Trophoblast cell (in vitro differentiated cells and primary cell): ENCODE data around the gene GJC3.

Source experiments
- DNase-seq, 2 donors: peaks; one replicate each; pipeline ENCODE4 v3.0.0-alpha.2; 2016
- H2AFZ ChIP-seq: 2 replicates; pipeline ENCODE4 v1.6.1; 2013; ENCODE audit warnings: low read length, moderate library complexity, mild to moderate bottlenecking; ENCODE audit not compliant: insufficient read depth, poor library complexity
- H2AK5ac ChIP-seq: 2 replicates; pipeline ENCODE4 v1.6.1; 2013; ENCODE audit warnings: mild to moderate bottlenecking, low read length
- H2BK120ac ChIP-seq: 2 replicates; pipeline ENCODE4 v1.6.1; 2013; ENCODE audit warnings: low read length, mild to moderate bottlenecking, moderate library complexity; ENCODE audit not compliant: insufficient read depth, poor library complexity
- H2BK12ac ChIP-seq: 2 replicates; pipeline ENCODE4 v1.6.1; 2013; ENCODE audit warnings: mild to moderate bottlenecking, low read length, moderate library complexity
- H2BK5ac ChIP-seq: 2 replicates; pipeline ENCODE4 v1.6.1; 2013; ENCODE audit warnings: low read length, low read depth, moderate library complexity, mild to moderate bottlenecking; ENCODE audit not compliant: poor library complexity
- H3K14ac ChIP-seq: 2 replicates; pipeline ENCODE4 v1.6.1; 2013; ENCODE audit warnings: mild to moderate bottlenecking, low read length
- H3K18ac ChIP-seq: 2 replicates; pipeline ENCODE4 v1.6.1; 2013; ENCODE audit warnings: mild to moderate bottlenecking, low read length
- H3K23ac ChIP-seq: 2 replicates; pipeline ENCODE4 v1.6.1; 2013; ENCODE audit warnings: low read length
- H3K27ac ChIP-seq: 2 replicates; pipeline ENCODE4 v1.5.1; 2013; ENCODE audit warnings: low read depth, mild to moderate bottlenecking, inconsistent platforms, low read length, moderate library complexity
- H3K27me3 ChIP-seq: 2 replicates; pipeline ENCODE4 v1.6.1; 2013; ENCODE audit warnings: inconsistent platforms, mild to moderate bottlenecking, low read length, moderate library complexity; ENCODE audit not compliant: insufficient read depth
- H3K36me3 ChIP-seq, 2 experiments: 1 replicate in 1 of 2; 2 replicates in 1 of 2; pipeline ENCODE4 v1.6.1; 2013; ENCODE audit warnings: low read length in 2 of 2, mild to moderate bottlenecking in 2 of 2, moderate library complexity in 1 of 2; ENCODE audit not compliant: insufficient read depth in 2 of 2, control insufficient read depth in 1 of 2
- H3K4ac ChIP-seq: 2 replicates; pipeline ENCODE4 v1.6.1; 2013; ENCODE audit warnings: low read depth, mild to moderate bottlenecking, low read length, moderate library complexity
- H3K4me1 ChIP-seq, 2 experiments: 1 replicate in 1 of 2; 2 replicates in 1 of 2; pipeline ENCODE4 v1.6.1; 2013; ENCODE audit warnings: low read length in 2 of 2, mild to moderate bottlenecking in 2 of 2, moderate library complexity in 1 of 2; ENCODE audit not compliant: insufficient read depth in 2 of 2, control insufficient read depth in 1 of 2
- H3K4me2 ChIP-seq: 2 replicates; pipeline ENCODE4 v1.6.1; 2013; ENCODE audit warnings: inconsistent platforms, mild to moderate bottlenecking, low read length, moderate library complexity
- H3K4me3 ChIP-seq: 2 replicates; pipeline ENCODE4 v1.5.1; 2013; ENCODE audit warnings: mild to moderate bottlenecking, low read depth, low read length, inconsistent platforms
- H3K79me1 ChIP-seq: one replicate; pipeline ENCODE4 v1.6.1; 2013; ENCODE audit warnings: low read length
- H3K79me2 ChIP-seq: 2 replicates; pipeline ENCODE4 v1.6.1; 2013; ENCODE audit warnings: low read length, mild to moderate bottlenecking; ENCODE audit not compliant: control insufficient read depth, insufficient read depth, poor library complexity
- H3K9ac ChIP-seq: 2 replicates; pipeline ENCODE4 v1.6.1; 2013; ENCODE audit warnings: mild to moderate bottlenecking, low read length
- H3K9me3 ChIP-seq: 2 replicates; pipeline ENCODE4 v1.6.1; 2013; ENCODE audit warnings: low read depth, mild to moderate bottlenecking, control low read depth, inconsistent platforms, low read length; ENCODE audit not compliant: insufficient read depth
- H4K12ac ChIP-seq: 2 replicates; pipeline ENCODE4 v1.6.1; 2013; ENCODE audit warnings: low read depth, mild to moderate bottlenecking, low read length, moderate library complexity
- H4K8ac ChIP-seq: 2 replicates; pipeline ENCODE4 v1.6.1; 2013; ENCODE audit warnings: low read depth, mild to moderate bottlenecking, low read length, moderate library complexity
- H4K91ac ChIP-seq: one replicate; pipeline ENCODE4 v1.6.1; 2013; ENCODE audit warnings: low read depth, mild to moderate bottlenecking, low read length, moderate library complexity
- WGBS: extraction: QIAGEN DNeasy Blood & Tissue Kit; methylation state at CpG from one replicate; pipeline ENCODE4 v1.1.7; 2013; ENCODE audit warnings: missing lambda C conversion rate; ENCODE audit not compliant: insufficient read length, insufficient coverage; ENCODE audit errors: extremely low coverage; 5-methylcytosine and 5-hydroxymethylcytosine counted together

GJC3 gene

GRCh38 chr7:99898023-99898357 lies 31.4 kb downstream of the GJC3 start:
- H2BK120ac ChIP-seq: no peak overlapping the region
- WGBS: no CpG with 5 or more reads among the region's 2 CpGs

GRCh38 chr7:99897322-99898022 lies 31.9 kb downstream of the GJC3 start:
- Histone ChIP-seq H3K18ac (no peak overlapping the region), H3K4me1 (peaks cover 15 to 17% of the 10 kb centered on the region in 2 experiments), H4K8ac (no peak overlapping the region), H2BK12ac (no peak overlapping the region), H3K14ac (no peak overlapping the region), H3K79me2 (no peaks in the 10 kb centered on the region), H2BK5ac (no peak overlapping the region), H3K27me3 (no peaks in the 10 kb centered on the region), H4K12ac (no peak overlapping the region), H3K79me1 (peaks cover 2% of the 10 kb centered on the region), H3K4me3 (no peak overlapping the region), H3K23ac (no peak overlapping the region), H2BK120ac (no peak overlapping the region), H2AFZ (no peak overlapping the region), H3K4me2 (no peak overlapping the region), H3K9ac (no peak overlapping the region), H4K91ac (no peak overlapping the region), H3K27ac (no peak overlapping the region), H2AK5ac (no peak overlapping the region), H3K4ac (no peak overlapping the region), H3K36me3 (no peaks in the 10 kb centered on the region), H3K9me3 (no peaks in the 10 kb centered on the region)
- DNase-seq: no peak
- WGBS: no CpG with 5 or more reads among the region's 6 CpGs

More at GRCh38 chr7:99898023-99898357, 31.4 kb downstream of the GJC3 start:
- peaks cover 14 to 17% of the 10 kb centered on the region in 2 experiments for H3K4me1 ChIP-seq
- no peak overlapping the region for H3K23ac ChIP-seq
- H4K8ac ChIP-seq: no peak overlapping the region
- H3K14ac ChIP-seq: no peak overlapping the region
- no peak for DNase-seq
- H3K36me3 ChIP-seq: no peaks in the 10 kb centered on the region
- no peak overlapping the region for H3K4me3 ChIP-seq
- H4K12ac ChIP-seq: no peak overlapping the region
- H3K27me3 ChIP-seq: no peaks in the 10 kb centered on the region
- no peak overlapping the region for H3K18ac ChIP-seq
- H3K4me2 ChIP-seq: no peak overlapping the region
- H3K9ac ChIP-seq: no peak overlapping the region
- H2AFZ ChIP-seq: no peak overlapping the region
- no peak overlapping the region for H3K27ac ChIP-seq
- no peaks in the 10 kb centered on the region for H3K79me2 ChIP-seq
- H3K4ac ChIP-seq: no peak overlapping the region
- H2BK12ac ChIP-seq: no peak overlapping the region
- no peak overlapping the region for H4K91ac ChIP-seq
- H3K79me1 ChIP-seq: peaks cover 2% of the 10 kb centered on the region
- H2AK5ac ChIP-seq: no peak overlapping the region
- H2BK5ac ChIP-seq: no peak overlapping the region
- H3K9me3 ChIP-seq: no peaks in the 10 kb centered on the region

- H3K4me3 ChIP-seq: no peak overlapping the region
- H3K27ac ChIP-seq: no peak overlapping the region
- H3K23ac ChIP-seq: no peak overlapping the region
- H2BK5ac ChIP-seq: no peak overlapping the region
- no peak overlapping the region for H2BK12ac ChIP-seq
- H4K8ac ChIP-seq: no peak overlapping the region
- no peak overlapping the region for H2AK5ac ChIP-seq
- no peaks in the 10 kb centered on the region for H3K27me3 ChIP-seq
- H3K4me2 ChIP-seq: no peak overlapping the region
- H4K12ac ChIP-seq: no peak overlapping the region
- no peak overlapping the region for H3K18ac ChIP-seq
- H3K79me2 ChIP-seq: no peaks in the 10 kb centered on the region
- H3K4me1 ChIP-seq: peaks cover 11 to 12% of the 10 kb centered on the region in 2 experiments
- DNase-seq: no peak
- H2BK120ac ChIP-seq: no peak overlapping the region
- H3K79me1 ChIP-seq: no peaks in the 10 kb centered on the region
- no peak overlapping the region for H3K4ac ChIP-seq
- H3K14ac ChIP-seq: no peak overlapping the region
- H3K9ac ChIP-seq: no peak overlapping the region
- H4K91ac ChIP-seq: no peak overlapping the region
- no peak overlapping the region for H2AFZ ChIP-seq
- H3K36me3 ChIP-seq: no peaks in the 10 kb centered on the region
- H3K9me3 ChIP-seq: peaks cover 2% of the 10 kb centered on the region
Measured at GRCh38 chr7:99894738-99895137, 34.7 kb downstream of the GJC3 start.

DNA sequence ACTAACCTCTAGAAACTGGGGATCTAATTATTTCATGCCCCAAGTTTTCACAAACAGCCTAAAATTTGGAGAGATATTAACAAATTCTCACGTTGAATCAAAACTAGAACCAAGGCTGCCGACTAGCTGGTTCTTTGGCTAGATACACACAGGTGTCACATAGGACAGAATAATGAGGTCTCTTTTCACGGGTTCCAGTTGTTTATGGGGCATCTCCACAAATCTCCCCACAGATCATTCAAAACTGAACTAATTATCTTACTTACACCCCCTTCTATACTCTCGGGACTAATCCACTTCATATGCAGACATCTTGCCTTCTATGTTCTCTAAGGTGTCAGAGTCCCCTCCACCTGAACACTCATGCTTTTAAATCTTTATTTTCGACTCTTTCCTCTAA lies 36.1 kb downstream of the GJC3 start:
- H3K18ac ChIP-seq: no peak overlapping the region
- H2BK5ac ChIP-seq: no peak overlapping the region
- peaks cover 1 to 3% of the 10 kb centered on the region in 2 experiments for H3K4me1 ChIP-seq
- H3K9ac ChIP-seq: no peak overlapping the region
- H3K36me3 ChIP-seq: no peaks in the 10 kb centered on the region
- DNase-seq: no peak
- no peak overlapping the region for H3K4me3 ChIP-seq
- H3K9me3 ChIP-seq: peaks cover 2% of the 10 kb centered on the region
- H3K79me1 ChIP-seq: no peaks in the 10 kb centered on the region
- H4K91ac ChIP-seq: no peak overlapping the region
- no peak overlapping the region for H4K8ac ChIP-seq
- no peak overlapping the region for H4K12ac ChIP-seq
- no peak overlapping the region for H3K27ac ChIP-seq
- H2AFZ ChIP-seq: no peak overlapping the region
- no peak overlapping the region for H3K4ac ChIP-seq
- no peak overlapping the region for H2BK120ac ChIP-seq
- no peak overlapping the region for H2AK5ac ChIP-seq
- no peaks in the 10 kb centered on the region for H3K79me2 ChIP-seq
- H3K14ac ChIP-seq: no peak overlapping the region
- H3K23ac ChIP-seq: no peak overlapping the region
- WGBS: no CpG with 5 or more reads among the region's 5 CpGs
- no peak overlapping the region for H2BK12ac ChIP-seq
- H3K4me2 ChIP-seq: no peak overlapping the region
- no peaks in the 10 kb centered on the region for H3K27me3 ChIP-seq
